Loucy (cell line): ENCODE measurements around the gene BSN.

Experiments used
- H2AFZ ChIP-seq: fragments of 200-600 bp; sonication (generic); 2 replicates; pipeline ENCODE4 v1.6.0; 2016; ENCODE audit warnings: antibody characterized with exemption, mild to moderate bottlenecking, low read length, moderate library complexity
- H3F3A ChIP-seq: fragments of 200-600 bp; 2 replicates; pipeline ENCODE4 v1.6.0; 2016; ENCODE audit warnings: antibody characterized with exemption, low read depth, mild to moderate bottlenecking
- H3K27me3 ChIP-seq: fragments of 200-600 bp; sonication (generic); 2 replicates; pipeline ENCODE4 v1.6.1; 2014; ENCODE audit warnings: low read length, mild to moderate bottlenecking; ENCODE audit not compliant: insufficient read depth, poor library complexity, severe bottlenecking
- H3K36me3 ChIP-seq: fragments of 200-600 bp; sonication (generic); 2 replicates; pipeline ENCODE4 v1.6.1; 2016; ENCODE audit warnings: low read length; ENCODE audit not compliant: insufficient read depth
- H3K4me1 ChIP-seq: fragments of 200-600 bp; sonication (generic); 2 replicates; pipeline ENCODE4 v1.5.1; 2014; ENCODE audit warnings: low read length, mild to moderate bottlenecking; ENCODE audit not compliant: insufficient read depth, poor library complexity, severe bottlenecking
- H3K4me2 ChIP-seq: fragments of 200-600 bp; sonication (generic); 2 replicates; pipeline ENCODE4 v1.6.0; 2014; ENCODE audit warnings: antibody characterized with exemption, low read length, low read depth, mild to moderate bottlenecking; ENCODE audit not compliant: poor library complexity, severe bottlenecking
- H3K4me3 ChIP-seq: fragments of 200-600 bp; sonication (generic); 2 replicates; pipeline ENCODE4 v1.5.1; 2014; ENCODE audit warnings: low read length, mild to moderate bottlenecking, mixed read lengths; ENCODE audit not compliant: poor library complexity, severe bottlenecking
- H3K79me2 ChIP-seq: fragments of 200-600 bp; sonication (generic); 2 replicates; pipeline ENCODE4 v1.6.1; 2014; ENCODE audit warnings: low read length; ENCODE audit not compliant: insufficient read depth
- H3K9ac ChIP-seq: fragments of 200-600 bp; sonication (generic); 2 replicates; pipeline ENCODE4 v1.6.0; 2014; ENCODE audit warnings: mild to moderate bottlenecking, low read depth, low read length, moderate library complexity; ENCODE audit not compliant: poor library complexity, severe bottlenecking
- H3K9me2 ChIP-seq: fragments of 200-600 bp; sonication (generic); replicated peaks from 2 replicates; pipeline ENCODE4 v1.6.1; 2016; ENCODE audit warnings: low read depth, low read length, mixed read lengths
- H3K9me3 ChIP-seq: fragments of 200-600 bp; sonication (generic); 2 replicates; pipeline ENCODE4 v1.6.1; 2014; ENCODE audit warnings: mild to moderate bottlenecking, antibody characterized with exemption, low read length, low read depth; ENCODE audit not compliant: insufficient read depth
- H4K20me1 ChIP-seq: fragments of 200-600 bp; sonication (generic); 2 replicates; pipeline ENCODE4 v1.6.0; 2014; ENCODE audit warnings: antibody characterized with exemption, low read length, mild to moderate bottlenecking; ENCODE audit not compliant: insufficient read depth, poor library complexity, severe bottlenecking
- CTCF ChIP-seq: fragments of 200-600 bp; sonication (generic); conservative IDR thresholded peaks from 2 replicates; pipeline ENCODE4 v1.5.1; 2014; ENCODE audit warnings: mild to moderate bottlenecking, antibody characterized with exemption, low read length
- EZH2phosphoT487 ChIP-seq: fragments of 200-600 bp; IDR thresholded peaks from 2 replicates; pipeline ENCODE4 v1.6.1; 2018; ENCODE audit warnings: antibody characterized with exemption, mild to moderate bottlenecking, moderate library complexity, borderline replicate concordance

BSN gene

GRCh38 chr3:49518016-49518415 is 36.3 kb upstream of the BSN start:
- Histone ChIP-seq H3K36me3 (peaks cover 6% of the 10 kb centered on the region; the same call in 1 of the 2 replicates), H3K9me3 (no peaks in the 10 kb centered on the region), H2AFZ (no peak overlapping the region), H3F3A (no peaks in the 10 kb centered on the region), H3K9ac (no peak overlapping the region), H3K27me3 (no peaks in the 10 kb centered on the region), H4K20me1 (no peaks in the 10 kb centered on the region), H3K4me2 (no peak overlapping the region), H3K4me1 (no peaks in the 10 kb centered on the region), H3K79me2 (no peaks in the 10 kb centered on the region), H3K9me2 (no peaks in the 10 kb centered on the region), H3K4me3 (no peak overlapping the region)
- no peak for TF ChIP-seq CTCF
- TF ChIP-seq EZH2phosphoT487 = no peak

- H3K36me3 ChIP-seq = peaks cover 4% of the 10 kb centered on the region; the same call in 1 of the 2 replicates
- H3K79me2 ChIP-seq = no peaks in the 10 kb centered on the region
- no peak overlapping the region for H3K9ac ChIP-seq
Observed at GRCh38 chr3:49518441-49518840, 35.8 kb upstream of the BSN start.

GRCh38 chr3:49519296-49519695 is 35.0 kb upstream of the BSN start:
- Histone ChIP-seq H3K36me3 (no peaks in the 10 kb centered on the region), H3K27me3 (no peaks in the 10 kb centered on the region), H3K9me2 (no peaks in the 10 kb centered on the region), H2AFZ (no peak overlapping the region), H3K9me3 (no peaks in the 10 kb centered on the region), H3K4me1 (no peaks in the 10 kb centered on the region), H3K4me2 (no peak overlapping the region), H4K20me1 (no peaks in the 10 kb centered on the region), H3K9ac (no peak overlapping the region), H3F3A (no peaks in the 10 kb centered on the region), H3K4me3 (no peak overlapping the region), H3K79me2 (no peaks in the 10 kb centered on the region)
- TF ChIP-seq EZH2phosphoT487 (no peak), CTCF (no peak)

More at GRCh38 chr3:49518441-49518840, 35.8 kb upstream of the BSN start:
- no peaks in the 10 kb centered on the region for H3K9me2 ChIP-seq
- H3K9me3 ChIP-seq = no peaks in the 10 kb centered on the region
- H3F3A ChIP-seq = no peaks in the 10 kb centered on the region
- no peak for TF ChIP-seq EZH2phosphoT487
- TF ChIP-seq CTCF = no peak
- no peak overlapping the region for H3K4me2 ChIP-seq
- no peaks in the 10 kb centered on the region for H3K27me3 ChIP-seq
- H3K4me1 ChIP-seq = no peaks in the 10 kb centered on the region
- H4K20me1 ChIP-seq = no peaks in the 10 kb centered on the region
- H2AFZ ChIP-seq = no peak overlapping the region
- no peak overlapping the region for H3K4me3 ChIP-seq
